ENCODE data around the gene UBFD1.
A peak's percentile ranks its signal among the peaks of the same experiment; 100 is the strongest.
"Not testable (repeated sequence)": the region's sequence is repeated elsewhere in the genome, so short reads cannot be mapped to it uniquely, and the experiment has no call there.

The UBFD1 gene

GRCh38 chr16:23527961-23528643 lies 29.4 kb upstream of the UBFD1 start:
- no peak for DNase-seq (ENCODE audit: low spot score)

DNA sequence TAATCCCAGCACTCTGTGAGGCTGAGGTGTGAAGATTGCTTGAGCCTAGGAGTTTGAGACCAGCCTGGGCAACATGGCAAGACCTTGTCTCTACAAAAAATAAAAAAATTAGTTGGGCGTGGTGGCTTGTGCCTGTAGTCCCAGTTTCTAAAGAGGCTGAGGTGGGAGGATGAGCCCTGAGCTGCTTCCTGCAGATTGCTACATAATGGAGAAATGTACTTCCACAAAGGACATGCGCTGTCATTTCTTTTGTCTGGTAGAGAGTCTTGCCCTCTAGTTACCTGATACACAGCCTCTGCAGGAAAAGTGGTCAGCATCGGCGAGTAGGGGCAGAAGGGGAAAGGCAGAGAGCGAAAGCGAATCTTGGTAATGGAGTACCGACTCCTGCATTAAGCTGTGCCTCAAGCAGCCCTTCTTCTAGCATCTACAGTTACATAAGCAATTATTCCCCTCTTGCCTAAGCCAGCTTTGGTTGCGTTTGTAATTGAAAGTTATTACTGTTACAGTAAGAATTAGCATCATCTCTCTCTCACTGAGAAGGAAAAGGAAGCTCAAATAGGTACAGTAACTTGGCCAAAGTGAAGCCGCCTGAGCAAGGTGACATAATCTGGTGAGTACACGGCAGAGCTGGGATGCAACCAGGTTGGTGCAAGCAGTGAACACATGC lies 28.8 kb upstream of the UBFD1 start:
- DNase-seq (ENCODE audit: low spot score), result no peak

DNA sequence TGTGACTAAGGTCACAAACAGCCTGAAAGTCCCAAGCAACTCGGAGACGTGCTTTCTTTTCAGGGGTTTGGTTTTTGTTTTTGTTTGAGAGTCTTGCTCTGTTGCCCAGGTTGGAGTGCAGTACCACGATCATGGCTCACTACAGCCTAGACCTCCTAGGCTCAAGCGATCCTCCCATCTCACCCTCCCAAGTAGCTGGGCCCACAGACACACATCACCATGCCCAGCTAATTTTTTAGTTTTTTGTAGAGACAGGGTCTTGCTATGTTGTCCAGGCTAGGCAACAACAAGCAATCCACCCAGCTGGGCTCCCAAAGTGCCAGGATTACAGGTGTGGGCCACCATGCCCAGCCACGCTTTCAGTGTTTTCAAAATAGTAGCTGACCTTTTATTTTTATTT lies 27.5 kb upstream of the UBFD1 start:
- DNase-seq (ENCODE audit: low spot score), result no peak

GRCh38 chr16:23532448-23532847 lies 25.1 kb upstream of the UBFD1 start:
- no peak for DNase-seq (ENCODE audit: low spot score)

GRCh38 chr16:23534868-23535860 lies 22.4 kb upstream of the UBFD1 start:
- DNase-seq (ENCODE audit: low spot score), result peak; percentile 25

- DNase-seq (ENCODE audit: low spot score), result no peak
Measured at GRCh38 chr16:23535901-23536300, 21.6 kb upstream of the UBFD1 start.

GRCh38 chr16:23537390-23537789 lies 20.1 kb upstream of the UBFD1 start:
- no peak for DNase-seq (ENCODE audit: low spot score)

- no peak for DNase-seq (ENCODE audit: low spot score)
Measured at GRCh38 chr16:23538919-23539278, 18.6 kb upstream of the UBFD1 start.

DNA sequence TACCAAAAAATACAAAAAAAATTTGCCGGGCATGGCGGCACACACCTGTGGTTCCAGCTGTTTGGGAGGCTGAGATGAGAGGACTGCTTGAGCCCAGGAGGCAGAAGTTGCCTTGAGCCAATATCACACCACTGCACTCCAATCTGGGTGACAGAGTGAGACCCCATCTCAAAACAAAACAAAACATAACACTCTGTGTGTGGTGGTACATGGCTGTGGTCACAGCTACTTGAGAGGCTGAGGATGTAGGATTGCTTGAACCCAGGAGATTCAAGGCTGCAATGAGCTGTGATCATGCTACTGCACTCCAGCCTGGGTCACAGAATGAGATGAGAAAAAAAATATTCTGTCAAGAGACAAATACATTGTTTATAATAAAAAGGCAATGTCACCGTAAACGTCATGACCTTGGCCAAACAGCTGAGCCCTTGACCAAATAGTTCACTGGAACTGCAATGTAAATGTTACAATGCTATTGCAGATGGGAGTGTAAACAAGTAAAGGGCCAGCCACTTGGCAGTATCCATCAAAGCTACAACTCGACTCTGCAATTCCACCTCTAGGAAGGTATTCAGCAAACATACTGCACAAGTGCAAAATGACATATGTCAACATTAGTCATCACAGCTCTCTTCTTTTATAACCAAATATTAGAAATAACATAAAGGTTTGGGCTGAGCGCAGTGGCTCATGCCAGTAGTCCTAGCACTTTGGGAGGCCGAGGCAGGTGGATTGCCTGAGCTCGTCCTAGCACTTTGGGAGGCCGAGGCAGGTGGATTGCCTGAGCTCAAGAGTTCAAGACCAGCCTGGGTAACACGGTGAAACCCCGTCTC lies 17.3 kb upstream of the UBFD1 start:
- DNase-seq (ENCODE audit: low spot score), result no peak

GRCh38 chr16:23540817-23541178 lies 16.7 kb upstream of the UBFD1 start:
- not testable (repeated sequence) for DNase-seq (ENCODE audit: low spot score)

DNA sequence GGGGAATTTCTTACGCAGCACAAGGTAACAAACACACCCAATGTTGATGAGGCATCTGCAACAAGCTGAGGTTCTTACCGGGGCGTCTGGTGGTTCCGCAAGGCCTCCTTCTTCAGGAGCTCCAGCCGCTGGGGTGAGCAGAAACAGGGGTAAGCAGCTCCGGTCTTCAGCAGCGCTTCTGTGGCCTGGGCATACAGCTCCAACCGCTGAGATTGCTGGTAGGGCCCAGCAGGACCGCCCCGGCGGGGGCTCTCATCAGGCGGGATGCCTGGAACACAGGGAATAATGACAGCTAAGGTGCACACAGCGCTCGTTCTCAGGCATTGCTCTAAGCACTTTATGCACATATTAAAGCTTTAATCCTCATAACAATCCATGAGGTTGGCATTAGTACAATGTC lies 13.1 kb upstream of the UBFD1 start:
- DNase-seq (ENCODE audit: low spot score), result no peak

DNA sequence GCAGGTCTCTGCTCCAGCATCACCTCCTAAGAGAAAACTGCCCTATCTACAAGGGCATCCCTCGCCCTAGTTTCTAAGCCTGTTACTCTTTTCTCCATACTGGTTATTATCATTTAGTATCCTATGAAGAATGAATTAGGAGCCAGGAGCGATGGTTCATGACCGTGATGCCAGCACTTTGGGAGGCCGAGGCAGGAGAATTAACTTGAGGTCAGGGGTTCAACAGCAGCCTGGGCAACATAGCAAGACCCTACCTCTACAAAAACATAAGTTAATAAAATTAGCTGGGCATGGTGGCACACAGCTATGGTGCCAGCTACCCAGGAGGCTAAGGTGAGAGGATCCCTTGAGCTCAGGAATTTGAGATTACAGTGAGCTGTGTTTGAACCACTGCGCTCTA lies 7.6 kb upstream of the UBFD1 start:
- DNase-seq (ENCODE audit: low spot score), result no peak

DNA sequence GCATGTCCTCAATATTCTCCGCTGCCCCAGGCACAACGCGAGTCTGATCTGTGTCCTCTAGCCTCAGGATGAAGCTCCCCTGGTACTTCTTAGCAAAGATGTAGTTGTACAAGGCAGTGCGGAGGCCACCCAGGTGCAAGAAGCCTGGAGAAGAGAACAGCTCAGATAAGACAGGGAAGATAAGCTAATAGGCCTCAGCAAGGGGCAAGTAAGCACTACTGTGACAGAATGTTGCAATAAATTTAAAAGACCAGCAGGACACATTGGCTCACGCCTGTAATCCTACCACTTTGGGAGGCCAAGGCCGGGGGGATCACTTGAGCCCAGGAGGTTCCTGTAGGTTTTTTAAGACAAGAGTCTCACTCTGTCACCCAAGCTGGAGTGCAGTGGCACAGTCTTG lies 5.4 kb upstream of the UBFD1 start:
- DNase-seq (ENCODE audit: low spot score), result no peak

DNA sequence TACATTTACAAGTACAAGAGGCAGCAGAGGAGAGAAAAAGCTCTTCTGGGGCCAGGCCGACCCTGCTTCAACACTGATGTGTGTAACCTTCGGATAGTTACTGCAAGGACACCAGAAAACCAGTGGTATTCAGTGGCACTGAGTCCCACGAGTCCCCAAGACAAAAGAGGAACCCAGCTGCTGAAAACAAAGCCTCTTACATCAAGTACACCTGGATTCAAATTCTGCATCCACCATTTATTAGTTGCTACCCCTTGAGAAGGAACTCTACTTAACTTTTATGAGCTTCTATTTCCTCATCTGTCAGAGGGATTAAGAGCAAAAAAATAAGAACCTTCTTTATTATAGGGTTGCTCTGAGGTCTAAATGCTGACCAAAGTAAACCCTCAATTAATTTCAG lies 3.0 kb upstream of the UBFD1 start:
- no peak for DNase-seq (ENCODE audit: low spot score)

GRCh38 chr16:23557779-23558702 lies 514 bp downstream of the UBFD1 start:
- peak; percentile 14 for DNase-seq (ENCODE audit: low spot score)

- DNase-seq (ENCODE audit: low spot score), result no peak
Measured at GRCh38 chr16:23561586-23561985, 4.1 kb downstream of the UBFD1 start.

DNA sequence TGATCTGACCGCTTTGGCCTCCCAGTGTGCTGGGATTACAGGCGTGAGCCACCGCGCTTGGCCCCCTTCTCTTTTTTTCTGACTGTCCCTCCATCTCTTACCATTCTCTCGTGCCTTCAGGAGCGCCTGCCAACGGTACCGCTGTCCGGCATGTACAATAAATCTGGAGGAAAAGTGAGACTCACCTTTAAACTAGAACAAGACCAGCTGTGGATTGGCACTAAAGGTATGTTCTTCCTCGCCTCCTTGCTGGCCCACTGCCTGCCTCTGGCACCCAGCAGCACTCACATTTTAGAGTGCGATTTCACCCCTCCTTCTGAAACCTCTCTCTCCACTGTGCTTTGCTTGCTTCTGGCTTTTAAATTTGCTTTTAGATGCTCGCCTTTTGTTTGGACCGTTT lies 5.0 kb downstream of the UBFD1 start:
- DNase-seq (ENCODE audit: low spot score), result no peak

DNA sequence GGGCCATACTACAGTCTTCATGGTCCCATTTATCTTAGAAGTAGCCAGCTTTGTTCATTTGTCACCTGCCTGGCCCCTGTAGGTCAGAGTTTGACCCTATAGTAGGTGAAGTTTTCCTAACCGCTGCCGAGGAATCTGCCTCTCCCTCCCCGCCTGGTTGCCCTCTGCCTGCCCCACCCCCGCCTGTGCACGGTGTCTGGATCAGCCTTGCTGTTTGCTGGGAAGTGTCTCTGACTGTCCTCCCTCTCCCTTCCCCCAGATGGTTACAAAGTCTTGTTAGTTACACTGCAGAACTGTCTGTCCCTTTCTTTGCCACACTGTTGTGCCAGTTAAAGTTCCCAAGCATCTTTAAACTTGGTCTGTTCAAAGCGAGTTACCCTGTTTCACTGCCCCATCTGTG lies 5.7 kb downstream of the UBFD1 start:
- DNase-seq (ENCODE audit: low spot score), result no peak

DNA sequence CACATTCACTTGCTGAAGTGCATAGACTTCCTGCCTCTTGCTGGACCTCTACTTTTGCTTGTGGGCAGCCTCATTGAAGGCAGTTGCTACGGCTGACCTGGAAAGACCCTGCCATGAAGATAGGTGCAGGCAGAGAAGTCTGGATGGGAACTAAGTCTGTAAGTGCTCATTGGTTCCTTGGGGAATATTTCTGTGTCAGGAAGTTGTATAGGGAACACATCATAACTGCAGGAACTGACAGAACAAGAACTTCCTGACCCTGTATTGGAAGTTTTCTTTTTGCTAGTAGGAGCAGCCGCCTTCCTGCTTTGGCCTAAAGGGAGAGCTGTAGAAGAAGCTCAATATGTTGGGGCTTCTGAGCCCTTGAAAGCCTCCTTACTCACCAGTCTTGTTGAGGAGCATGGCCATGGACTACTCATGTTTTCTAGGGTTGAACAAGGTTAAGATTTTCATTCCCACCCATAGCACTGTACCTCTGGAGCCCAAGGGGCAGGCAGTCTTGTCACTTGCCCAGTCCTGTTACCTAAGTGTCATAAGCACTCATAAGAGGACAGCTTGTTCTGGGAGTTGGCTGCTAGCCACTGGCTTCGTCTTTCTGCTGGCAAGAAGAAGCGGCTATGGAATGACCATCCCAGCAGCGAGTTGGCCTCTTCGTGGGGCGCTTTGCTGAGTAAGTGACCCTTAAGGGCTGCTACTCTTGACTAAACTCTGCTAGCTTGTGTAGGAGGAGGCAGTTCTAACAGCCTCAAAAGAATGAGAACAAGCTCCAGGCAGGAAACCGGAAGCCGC lies 7.2 kb downstream of the UBFD1 start:
- no peak for DNase-seq (ENCODE audit: low spot score)

GRCh38 chr16:23566724-23567123 lies 9.2 kb downstream of the UBFD1 start:
- no peak for DNase-seq (ENCODE audit: low spot score)
